Muscle of back (tissue), 11 donors: ENCODE results near the gene CGREF1. TPM values are rescaled to one million over a fixed set of nuclear protein-coding genes. Genes with fewer than 3 reads are reported as not detected.

Experiments used
- DNase-seq, 3 donors: peaks; one replicate each; pipeline versions ENCODE4 v3.0.0 to v3.0.0-alpha.2; 2013
- polyA plus RNA-seq, 10 donors: library from polyadenylated mRNA; unstranded; fragments of 120-200 nt; gene quantifications; one replicate each; pipeline ENCODE4 v1.2.1, GENCODE V29; 2013; ENCODE audit not compliant: insufficient read length in 10 of 10

Gene CGREF1
- polyA plus RNA-seq, 10 donors: 1.3 to 5.6 (median 3.2) TPM

GRCh38 chr2:27050996-27051901 is 67.7 kb downstream of the CGREF1 start, which contains the start of gene AGBL5:
TSS of gene AGBL5 (plus strand) at chr2:27051668. CDS start at chr2:27052959, 1,291 bp downstream.
- peak; percentile 91 to 97 (median 94) for DNase-seq

Other genes starting within 250 kb of the CGREF1 start
- 10 to 100 TPM; 17.1 to 41.5 (median 25.0) TPM for gene MAPRE3, start 148.5 kb downstream of the CGREF1 start, polyA plus RNA-seq
- 10 to 100 TPM; 60.1 to 89.9 (median 68.5) TPM for gene TMEM214, start 86.2 kb downstream of the CGREF1 start, polyA plus RNA-seq
- 10 to 100 TPM; 17.6 to 22.1 (median 19.1) TPM for gene AGBL5, start 67.5 kb downstream of the CGREF1 start, polyA plus RNA-seq
- gene OST4, start 47.5 kb downstream of the CGREF1 start, polyA plus RNA-seq: 100 to 1,000 TPM; 208 to 290 (median 237) TPM
- 100 to 1,000 TPM in 2 of 10 donors, 10 to 100 TPM in 8; 45.1 to 143 (median 65.3) TPM for gene EMILIN1, start 40.5 kb downstream of the CGREF1 start, polyA plus RNA-seq
- gene KHK, start 32.4 kb downstream of the CGREF1 start, polyA plus RNA-seq: 1 to 10 TPM in 9 of 10 donors, under 1 TPM in 1; 1.00 to 3.0 (median 2.5) TPM
- under 1 TPM; 0.17 to 0.84 (median 0.28) TPM for gene ABHD1, start 4.7 kb upstream of the CGREF1 start, polyA plus RNA-seq
- gene PREB, start 15.5 kb upstream of the CGREF1 start, polyA plus RNA-seq: 10 to 100 TPM; 29.9 to 40.5 (median 35.4) TPM
- gene PRR30, start 20.3 kb upstream of the CGREF1 start, polyA plus RNA-seq: not detected
- under 1 TPM; 0.19 to 0.86 (median 0.36) TPM for gene TCF23, start 29.9 kb upstream of the CGREF1 start, polyA plus RNA-seq
- 100 to 1,000 TPM in 3 of 10 donors, 10 to 100 TPM in 7; 89.7 to 104 (median 97.5) TPM for gene ATRAID, start 92.9 kb upstream of the CGREF1 start, polyA plus RNA-seq
- 10 to 100 TPM; 13.4 to 25.8 (median 18.6) TPM for gene SLC5A6, start 93.1 kb upstream of the CGREF1 start, polyA plus RNA-seq
- gene CAD, start 98.2 kb upstream of the CGREF1 start, polyA plus RNA-seq: 10 to 100 TPM; 17.6 to 39.5 (median 28.7) TPM
- 1 to 10 TPM in 1 of 10 donors, under 1 TPM in 9; 0.24 to 1.2 (median 0.46) TPM for gene SLC30A3, start 143.9 kb upstream of the CGREF1 start, polyA plus RNA-seq
- under 1 TPM in 3 of 10 donors, not detected in 7; 0.12 to 0.39 (median 0.26) TPM for gene DNAJC5G, start 156.3 kb upstream of the CGREF1 start, polyA plus RNA-seq
- 100 to 1,000 TPM in 1 of 10 donors, 10 to 100 TPM in 9; 32.9 to 106 (median 73.2) TPM for gene TRIM54, start 163.3 kb upstream of the CGREF1 start, polyA plus RNA-seq
- 1 to 10 TPM in 7 of 10 donors, under 1 TPM in 3; 0.44 to 2.1 (median 1.2) TPM for gene UCN, start 189.3 kb upstream of the CGREF1 start, polyA plus RNA-seq
- gene MPV17, start 204.0 kb upstream of the CGREF1 start, polyA plus RNA-seq: 10 to 100 TPM; 39.0 to 68.5 (median 47.1) TPM
- 10 to 100 TPM; 24.0 to 44.3 (median 32.1) TPM for gene GTF3C2, start 237.6 kb upstream of the CGREF1 start, polyA plus RNA-seq